ENCODE results near the gene PIP4K2C.
"Not testable (repeated sequence)": the region's sequence is repeated elsewhere in the genome, so short reads cannot be mapped to it uniquely, and the experiment has no call there.

DNA sequence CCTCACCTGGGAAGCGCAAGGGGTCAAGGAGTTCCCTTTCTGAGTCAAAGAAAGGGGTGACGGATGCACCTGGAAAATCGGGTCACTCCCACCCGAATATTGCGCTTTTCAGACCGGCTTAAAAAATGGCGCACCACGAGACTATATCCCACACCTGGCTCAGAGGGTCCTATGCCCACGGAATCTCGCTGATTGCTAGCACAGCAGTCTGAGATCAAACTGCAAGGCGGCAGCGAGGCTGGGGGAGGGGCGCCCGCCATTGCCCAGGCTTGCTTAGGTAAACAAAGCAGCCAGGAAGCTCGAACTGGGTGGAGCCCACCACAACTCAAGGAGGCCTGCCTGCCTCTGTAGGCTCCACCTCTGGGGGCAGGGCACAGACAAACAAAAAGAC lies 55.7 kb downstream of the PIP4K2C start:
- TF ChIP-seq, protein P1, sequence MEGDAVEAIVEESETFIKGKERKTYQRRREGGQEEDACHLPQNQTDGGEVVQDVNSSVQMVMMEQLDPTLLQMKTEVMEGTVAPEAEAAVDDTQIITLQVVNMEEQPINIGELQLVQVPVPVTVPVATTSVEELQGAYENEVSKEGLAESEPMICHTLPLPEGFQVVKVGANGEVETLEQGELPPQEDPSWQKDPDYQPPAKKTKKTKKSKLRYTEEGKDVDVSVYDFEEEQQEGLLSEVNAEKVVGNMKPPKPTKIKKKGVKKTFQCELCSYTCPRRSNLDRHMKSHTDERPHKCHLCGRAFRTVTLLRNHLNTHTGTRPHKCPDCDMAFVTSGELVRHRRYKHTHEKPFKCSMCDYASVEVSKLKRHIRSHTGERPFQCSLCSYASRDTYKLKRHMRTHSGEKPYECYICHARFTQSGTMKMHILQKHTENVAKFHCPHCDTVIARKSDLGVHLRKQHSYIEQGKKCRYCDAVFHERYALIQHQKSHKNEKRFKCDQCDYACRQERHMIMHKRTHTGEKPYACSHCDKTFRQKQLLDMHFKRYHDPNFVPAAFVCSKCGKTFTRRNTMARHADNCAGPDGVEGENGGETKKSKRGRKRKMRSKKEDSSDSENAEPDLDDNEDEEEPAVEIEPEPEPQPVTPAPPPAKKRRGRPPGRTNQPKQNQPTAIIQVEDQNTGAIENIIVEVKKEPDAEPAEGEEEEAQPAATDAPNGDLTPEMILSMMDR (IDR thresholded peaks at IDR 0.05 in 2 of 3, conservative IDR thresholded peaks at IDR 0.05 in 1 of 3; ENCODE audit: control insufficient read depth in 2 of 3, extremely low read depth in 1 of 3, insufficient read depth in 1 of 3, low read depth in 3 of 3, low read length in 3 of 3): not testable (repeated sequence)
- not testable (repeated sequence) for TF ChIP-seq PAX8 (IDR thresholded peaks at IDR 0.05); EZH2 (IDR thresholded peaks at IDR 0.05; ENCODE audit: borderline replicate concordance, control insufficient read depth, low read depth, low read length); MXI1 (IDR thresholded peaks at IDR 0.05; ENCODE audit: low read depth, low read length); ATF3 (IDR thresholded peaks at IDR 0.05; ENCODE audit: borderline replicate concordance, extremely low read depth, low read depth, low read length); FOS (IDR thresholded peaks at IDR 0.05; ENCODE audit: borderline replicate concordance, extremely low read depth, insufficient read length)
- TF ChIP-seq, protein P2, sequence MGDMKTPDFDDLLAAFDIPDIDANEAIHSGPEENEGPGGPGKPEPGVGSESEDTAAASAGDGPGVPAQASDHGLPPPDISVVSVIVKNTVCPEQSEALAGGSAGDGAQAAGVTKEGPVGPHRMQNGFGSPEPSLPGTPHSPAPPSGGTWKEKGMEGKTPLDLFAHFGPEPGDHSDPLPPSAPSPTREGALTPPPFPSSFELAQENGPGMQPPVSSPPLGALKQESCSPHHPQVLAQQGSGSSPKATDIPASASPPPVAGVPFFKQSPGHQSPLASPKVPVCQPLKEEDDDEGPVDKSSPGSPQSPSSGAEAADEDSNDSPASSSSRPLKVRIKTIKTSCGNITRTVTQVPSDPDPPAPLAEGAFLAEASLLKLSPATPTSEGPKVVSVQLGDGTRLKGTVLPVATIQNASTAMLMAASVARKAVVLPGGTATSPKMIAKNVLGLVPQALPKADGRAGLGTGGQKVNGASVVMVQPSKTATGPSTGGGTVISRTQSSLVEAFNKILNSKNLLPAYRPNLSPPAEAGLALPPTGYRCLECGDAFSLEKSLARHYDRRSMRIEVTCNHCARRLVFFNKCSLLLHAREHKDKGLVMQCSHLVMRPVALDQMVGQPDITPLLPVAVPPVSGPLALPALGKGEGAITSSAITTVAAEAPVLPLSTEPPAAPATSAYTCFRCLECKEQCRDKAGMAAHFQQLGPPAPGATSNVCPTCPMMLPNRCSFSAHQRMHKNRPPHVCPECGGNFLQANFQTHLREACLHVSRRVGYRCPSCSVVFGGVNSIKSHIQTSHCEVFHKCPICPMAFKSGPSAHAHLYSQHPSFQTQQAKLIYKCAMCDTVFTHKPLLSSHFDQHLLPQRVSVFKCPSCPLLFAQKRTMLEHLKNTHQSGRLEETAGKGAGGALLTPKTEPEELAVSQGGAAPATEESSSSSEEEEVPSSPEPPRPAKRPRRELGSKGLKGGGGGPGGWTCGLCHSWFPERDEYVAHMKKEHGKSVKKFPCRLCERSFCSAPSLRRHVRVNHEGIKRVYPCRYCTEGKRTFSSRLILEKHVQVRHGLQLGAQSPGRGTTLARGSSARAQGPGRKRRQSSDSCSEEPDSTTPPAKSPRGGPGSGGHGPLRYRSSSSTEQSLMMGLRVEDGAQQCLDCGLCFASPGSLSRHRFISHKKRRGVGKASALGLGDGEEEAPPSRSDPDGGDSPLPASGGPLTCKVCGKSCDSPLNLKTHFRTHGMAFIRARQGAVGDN (IDR thresholded peaks at IDR 0.05): not testable (repeated sequence)
- TF ChIP-seq, protein P3, sequence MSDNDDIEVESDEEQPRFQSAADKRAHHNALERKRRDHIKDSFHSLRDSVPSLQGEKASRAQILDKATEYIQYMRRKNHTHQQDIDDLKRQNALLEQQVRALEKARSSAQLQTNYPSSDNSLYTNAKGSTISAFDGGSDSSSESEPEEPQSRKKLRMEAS (IDR thresholded peaks at IDR 0.05; ENCODE audit: low read depth, low read length): not testable (repeated sequence)
